Measurements from ENCODE around the gene ALOX5AP. TPM values are rescaled to one million over a fixed set of nuclear protein-coding genes. Genes with fewer than 3 reads are reported as not detected.

The ALOX5AP gene
- polyA plus RNA-seq, 3 donors = 8.7 to 72.1 (median 40.2) TPM

DNA sequence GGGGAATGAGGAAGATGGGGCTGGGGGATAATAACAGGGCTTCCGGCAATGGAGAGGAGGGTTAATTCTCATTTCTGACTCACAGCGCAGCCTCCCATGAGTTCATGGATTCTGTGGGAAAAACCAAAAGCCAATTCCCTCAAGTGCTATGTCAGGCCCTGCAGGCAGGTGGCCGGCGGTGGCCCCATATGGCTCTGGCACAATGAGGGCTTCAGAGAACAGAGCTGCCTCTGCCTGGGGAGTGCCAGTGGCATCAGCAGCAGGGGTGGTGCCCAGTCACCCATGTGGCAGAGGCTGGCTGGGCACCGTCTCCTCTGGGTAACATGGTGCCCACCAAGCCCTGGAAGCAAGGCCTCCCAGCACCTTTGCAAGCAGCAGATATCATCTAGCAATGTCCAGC is 69.1 kb downstream of the ALOX5AP start:
- 92 to 96% (median 95%) methylated on average over 5 of the region's 5 CpGs for WGBS, 3 donors
- no peak overlapping the region for H3K27ac ChIP-seq (ENCODE audit: low read depth, low read length)

DNA sequence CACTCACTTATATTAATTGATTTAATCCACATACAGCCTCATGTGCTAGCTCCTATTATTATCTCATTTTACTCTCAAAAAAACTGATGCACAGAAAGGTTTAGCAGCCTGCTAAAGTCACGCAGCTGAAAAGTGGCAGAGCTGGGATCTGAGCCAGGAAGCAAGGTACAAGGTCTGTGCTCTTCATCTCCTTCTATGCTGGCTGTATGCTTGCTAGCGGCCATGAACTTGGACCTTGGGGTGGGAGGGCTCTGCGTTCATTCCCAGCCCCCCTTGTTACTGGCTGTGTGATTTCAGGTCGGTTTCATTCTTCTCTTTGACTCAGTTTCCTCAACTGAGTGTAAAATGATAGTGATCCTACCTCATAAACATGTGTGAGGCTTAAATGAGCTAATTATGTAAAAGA is 69.8 kb downstream of the ALOX5AP start:
- no peak overlapping the region for H3K27ac ChIP-seq (ENCODE audit: low read depth, low read length)
- 32 to 86% (median 85%) methylated on average over 4 of the region's 4 CpGs for WGBS, 3 donors

DNA sequence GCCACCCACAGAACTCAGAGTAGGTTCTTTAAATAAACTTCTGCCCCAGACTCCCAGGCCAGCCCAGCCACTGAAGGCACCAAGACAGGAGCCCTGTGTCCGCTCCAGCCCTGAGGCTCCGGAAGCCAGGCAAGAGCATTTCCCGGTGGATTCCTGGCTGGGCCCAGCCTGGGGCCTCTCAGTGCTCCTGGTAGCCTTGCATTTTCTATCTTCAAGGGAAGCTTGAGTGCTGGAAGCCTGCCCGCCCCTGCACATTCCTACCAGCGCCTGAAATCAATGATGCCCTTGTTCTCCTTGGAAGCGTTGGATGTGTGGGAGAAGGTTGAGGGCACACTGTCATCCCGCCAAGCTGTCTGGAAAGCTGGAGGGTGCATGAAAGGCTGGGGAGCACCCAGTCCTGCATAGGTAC is 70.3 kb downstream of the ALOX5AP start:
- H3K27ac ChIP-seq (ENCODE audit: low read depth, low read length) = no peak overlapping the region
- WGBS, 3 donors = 67 to 83% (median 78%) methylated on average over 7 of the region's 7 CpGs

DNA sequence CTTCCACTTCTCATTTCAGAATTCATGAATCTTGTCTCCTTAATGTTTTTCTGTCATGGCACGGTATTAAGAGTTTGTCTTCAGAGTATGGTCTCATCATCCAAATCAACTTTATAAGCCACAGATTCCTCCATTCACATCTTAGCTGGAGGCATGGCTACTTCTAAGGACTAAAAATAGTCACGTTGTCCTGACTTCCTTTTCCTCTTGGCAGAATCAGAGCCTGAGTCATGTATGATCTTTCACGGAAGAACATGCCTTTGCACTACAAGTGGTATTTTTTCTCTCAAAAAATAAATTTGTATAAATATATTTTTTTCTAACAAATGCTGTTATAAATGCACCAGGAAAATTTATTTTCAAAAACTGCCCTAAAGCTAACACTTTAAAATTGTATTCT is 71.4 kb downstream of the ALOX5AP start:
- H3K27ac ChIP-seq (ENCODE audit: low read depth, low read length) = no peak overlapping the region
- WGBS, 3 donors = 14 to 48% (median 17%) methylated on average over 3 of the region's 3 CpGs

DNA sequence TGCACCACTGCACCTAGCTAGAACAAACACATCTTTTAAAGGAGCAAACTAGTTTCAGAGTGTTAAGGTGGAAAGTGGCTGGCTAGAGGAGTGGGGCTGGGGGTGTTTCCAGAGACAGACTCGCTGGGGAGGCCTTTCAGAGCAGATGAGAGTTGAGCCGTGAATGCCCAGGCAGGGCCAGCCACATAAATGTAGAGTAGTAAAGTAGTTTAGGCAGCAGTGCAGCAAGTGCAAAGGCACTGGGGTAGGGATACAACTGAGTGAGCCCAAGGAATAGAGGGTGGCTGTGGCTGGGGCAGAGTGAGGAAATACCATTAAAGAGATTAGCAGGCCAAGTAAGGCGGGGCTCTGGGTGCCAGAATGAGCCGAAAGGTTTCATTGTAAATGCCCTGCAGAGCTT is 72.0 kb downstream of the ALOX5AP start:
- WGBS, 3 donors = 89 to 95% (median 90%) methylated on average over 4 of the region's 4 CpGs

DNA sequence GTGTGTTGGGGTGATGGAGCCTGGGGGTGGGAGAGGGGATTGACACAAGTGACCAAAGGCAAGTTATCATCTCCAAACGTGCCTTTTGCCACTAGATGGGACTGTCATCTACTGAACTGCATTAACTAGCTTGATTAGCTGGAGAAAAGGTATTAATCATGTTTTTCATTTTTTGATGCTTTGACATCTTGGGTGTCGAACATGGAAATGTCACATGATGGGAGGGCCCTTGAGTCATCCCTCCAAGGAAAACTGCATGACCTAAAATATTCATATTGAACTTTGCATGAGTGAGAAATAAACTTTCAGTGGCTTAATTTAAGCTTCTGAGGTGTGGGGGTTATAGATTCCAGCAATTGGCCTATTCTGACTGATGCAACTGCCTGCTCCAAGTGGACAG is 73.3 kb downstream of the ALOX5AP start:
- WGBS, 3 donors = 49 to 71% (median 59%) methylated on average over 2 of the region's 2 CpGs
- no peak overlapping the region for H3K27ac ChIP-seq (ENCODE audit: low read depth, low read length)

More for the DNA sequence above, 72.0 kb downstream of the ALOX5AP start:
- no peak overlapping the region for H3K27ac ChIP-seq (ENCODE audit: low read depth, low read length)

DNA sequence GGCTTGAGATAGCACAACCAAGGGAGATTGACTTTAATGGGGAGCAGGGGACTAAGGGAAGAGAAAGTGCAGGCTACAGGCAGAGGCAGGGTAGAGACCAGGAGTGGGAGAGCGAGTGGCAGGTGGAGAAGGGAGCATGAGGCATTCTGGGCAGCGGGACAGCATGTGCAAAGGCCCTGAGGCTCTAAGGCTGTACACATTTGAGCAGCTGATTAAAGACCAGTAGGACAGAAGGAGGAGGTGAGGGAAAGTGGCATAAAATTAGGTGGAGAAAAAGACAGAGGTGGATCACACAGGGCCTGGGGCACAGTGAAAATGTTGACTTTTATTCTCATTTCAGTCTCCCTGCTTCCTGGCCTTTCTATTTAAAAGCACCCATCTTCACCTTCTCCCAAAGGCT is 74.4 kb downstream of the ALOX5AP start:
- WGBS, 3 donors = 97 to 100% (median 98%) methylated on average over 2 of the region's 2 CpGs
- H3K27ac ChIP-seq (ENCODE audit: low read depth, low read length) = no peak overlapping the region

DNA sequence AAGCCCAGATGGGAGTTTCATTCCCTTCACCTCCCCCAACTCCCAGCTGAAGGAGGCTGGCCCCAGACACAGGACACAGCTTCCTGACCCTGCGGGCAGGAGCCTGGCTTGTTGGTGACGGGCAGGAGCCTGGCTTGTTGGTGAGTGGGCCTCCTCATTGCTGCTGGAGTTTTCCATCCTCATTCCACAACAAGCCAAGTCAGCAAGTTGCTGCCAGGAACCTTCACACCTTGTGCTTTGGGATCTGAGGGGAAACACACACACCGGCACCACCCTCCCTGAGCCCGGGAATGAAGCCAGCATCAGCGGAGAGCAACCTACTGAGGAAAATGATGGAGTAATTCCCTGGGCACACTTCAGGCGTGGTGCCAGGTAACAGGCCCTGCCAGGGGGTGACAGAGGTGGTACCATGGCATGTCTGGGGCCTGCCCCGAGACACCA is 74.9 kb downstream of the ALOX5AP start:
- H3K27ac ChIP-seq (ENCODE audit: low read depth, low read length) = no peak overlapping the region

DNA sequence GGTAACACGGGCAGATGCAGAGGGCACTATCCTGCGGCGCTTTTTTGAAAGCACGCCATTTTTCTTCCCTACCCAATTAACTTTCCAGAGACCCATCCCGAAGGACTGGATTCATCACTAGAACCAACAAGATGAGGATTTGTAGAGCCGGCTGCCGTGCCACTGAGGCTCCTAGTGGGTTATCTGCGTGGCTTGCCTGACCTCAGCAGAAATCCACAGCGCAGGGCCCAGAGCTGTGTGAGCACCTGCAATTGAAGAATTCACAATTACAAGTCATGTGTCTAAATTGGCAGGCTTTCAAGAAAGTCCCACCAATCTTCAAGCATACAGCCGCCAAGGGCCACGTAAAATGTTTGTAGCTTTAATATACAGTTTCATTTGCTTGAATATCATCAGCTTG is 75.5 kb downstream of the ALOX5AP start:
- WGBS, 3 donors = 82 to 92% (median 86%) methylated on average over 11 of the region's 11 CpGs
- no peak overlapping the region for H3K27ac ChIP-seq (ENCODE audit: low read depth, low read length)

More for the DNA sequence above, 74.9 kb downstream of the ALOX5AP start:
- 64 to 75% (median 69%) methylated on average over 7 of the region's 7 CpGs for WGBS, 3 donors

Other genes with a start within 250 kb of the ALOX5AP start
- 10 to 100 TPM in 1 of 3 donors, 1 to 10 TPM in 2; 5.3 to 11.4 (median 9.8) TPM for gene USPL1, start 117.6 kb upstream of the ALOX5AP start, polyA plus RNA-seq
- gene MEDAG, start 170.7 kb downstream of the ALOX5AP start, polyA plus RNA-seq = 100 to 1,000 TPM in 2 of 3 donors, 1 to 10 TPM in 1; 7.4 to 260 (median 152) TPM
- under 1 TPM in 1 of 3 donors, not detected in 2; 0.09 TPM for gene TEX26, start 197.1 kb downstream of the ALOX5AP start, polyA plus RNA-seq

Data from adipose tissue (tissue), 3 donors.